ENCODE measurements around the gene CREM. TPM values are rescaled to one million over a fixed set of nuclear protein-coding genes. Genes with fewer than 3 reads are reported as not detected.
A peak's percentile ranks its signal among the peaks of the same experiment; 100 is the strongest.

CREM gene
- total RNA-seq, 1 experiment from 2014 or later = 30.2 TPM

- Mint-ChIP-seq H3K27me3 (ENCODE audit: insufficient read depth, unreplicated experiment) (no peaks in the 10 kb centered on the region), H3K36me3 (ENCODE audit: insufficient read depth, unreplicated experiment) (no peaks in the 10 kb centered on the region), H3K9me3 (ENCODE audit: unreplicated experiment) (no peaks in the 10 kb centered on the region), H3K4me3 (ENCODE audit: unreplicated experiment) (no peak overlapping the region), H3K27ac (ENCODE audit: low read depth, unreplicated experiment) (no peak overlapping the region), H3K4me1 (ENCODE audit: insufficient read depth, unreplicated experiment) (no peaks in the 10 kb centered on the region)
- peak; percentile 4 for DNase-seq (ENCODE audit: unreplicated experiment)
- BruUV-seq (replicated peaks) = no TSS peak
- POLR2A ChIA-PET = no interaction called here
- intact Hi-C loops (cut with micrococcal nuclease) = no loop called here
- CTCF ChIA-PET = interaction anchor here (0.8 kb wide), 1 partner anchor 56 kb away, joined by 4 read pairs; no protein-coding TSS in a partner anchor
- TF ChIP-seq CTCF (IDR thresholded peaks at IDR 0.05; ENCODE audit: unreplicated experiment) = no peak
Measured at GRCh38 chr10:35140126-35140525, 13.5 kb downstream of the CREM start.

- intact Hi-C loops (cut with micrococcal nuclease) = no loop called here
- Mint-ChIP-seq H3K4me1 (ENCODE audit: insufficient read depth, unreplicated experiment) (no peaks in the 10 kb centered on the region), H3K36me3 (ENCODE audit: insufficient read depth, unreplicated experiment) (no peaks in the 10 kb centered on the region), H3K27me3 (ENCODE audit: insufficient read depth, unreplicated experiment) (no peaks in the 10 kb centered on the region), H3K4me3 (ENCODE audit: unreplicated experiment) (no peak overlapping the region), H3K9me3 (ENCODE audit: unreplicated experiment) (no peaks in the 10 kb centered on the region), H3K27ac (ENCODE audit: low read depth, unreplicated experiment) (no peak overlapping the region)
- POLR2A ChIA-PET = no interaction called here
- no peak for DNase-seq (ENCODE audit: unreplicated experiment)
- BruUV-seq (replicated peaks) = no TSS peak
- no peak for TF ChIP-seq CTCF (IDR thresholded peaks at IDR 0.05; ENCODE audit: unreplicated experiment)
- CTCF ChIA-PET = no interaction called here
Measured at GRCh38 chr10:35140727-35141126, 14.1 kb downstream of the CREM start.

- Mint-ChIP-seq H3K4me3 (ENCODE audit: unreplicated experiment) (no peak overlapping the region), H3K27ac (ENCODE audit: low read depth, unreplicated experiment) (no peak overlapping the region), H3K27me3 (ENCODE audit: insufficient read depth, unreplicated experiment) (no peaks in the 10 kb centered on the region), H3K9me3 (ENCODE audit: unreplicated experiment) (no peaks in the 10 kb centered on the region), H3K4me1 (ENCODE audit: insufficient read depth, unreplicated experiment) (peaks cover 5% of the 10 kb centered on the region), H3K36me3 (ENCODE audit: insufficient read depth, unreplicated experiment) (no peaks in the 10 kb centered on the region)
- BruUV-seq (replicated peaks) = no TSS peak
- CTCF ChIA-PET = interaction anchor here (0.5 to 0.7 kb wide), 2 partner anchors 55 to 100 kb away, joined by 3 to 5 read pairs; no protein-coding TSS in a partner anchor
- POLR2A ChIA-PET = no interaction called here
- intact Hi-C loops (cut with micrococcal nuclease) = no loop called here
- no peak for DNase-seq (ENCODE audit: unreplicated experiment)
- TF ChIP-seq CTCF (IDR thresholded peaks at IDR 0.05; ENCODE audit: unreplicated experiment) = no peak
Measured at GRCh38 chr10:35150308-35150707, 23.7 kb downstream of the CREM start.

- no peaks in the 10 kb centered on the region for H3K9me3 Mint-ChIP-seq (ENCODE audit: unreplicated experiment)
- POLR2A ChIA-PET = no interaction called here
- CTCF ChIA-PET = interaction anchor here (1.0 kb wide), 2 partner anchors 9 to 43 kb away, joined by 3 read pairs; no protein-coding TSS in a partner anchor
- intact Hi-C loops (cut with micrococcal nuclease) = no loop called here
- no peak for DNase-seq (ENCODE audit: unreplicated experiment)
- no peak for TF ChIP-seq CTCF (IDR thresholded peaks at IDR 0.05; ENCODE audit: unreplicated experiment)
- H3K27me3 Mint-ChIP-seq (ENCODE audit: insufficient read depth, unreplicated experiment) = no peaks in the 10 kb centered on the region
- H3K4me1 Mint-ChIP-seq (ENCODE audit: insufficient read depth, unreplicated experiment) = peaks cover 5% of the 10 kb centered on the region
- no peaks in the 10 kb centered on the region for H3K36me3 Mint-ChIP-seq (ENCODE audit: insufficient read depth, unreplicated experiment)
- H3K27ac Mint-ChIP-seq (ENCODE audit: low read depth, unreplicated experiment) = no peak overlapping the region
- BruUV-seq (replicated peaks) = no TSS peak
- no peak overlapping the region for H3K4me3 Mint-ChIP-seq (ENCODE audit: unreplicated experiment)
Measured at GRCh38 chr10:35152992-35153391, 26.3 kb downstream of the CREM start.

Data from MCF 10A (cell line).